GM18873 (cell line): ENCODE measurements around the gene NMNAT3.

Experiments used
- ATAC-seq: cut with Tn5 transposase; IDR thresholded peaks from one replicate; pipeline ENCODE4 v1.9.1; 2021; ENCODE audit warnings: mild to moderate bottlenecking, moderate library complexity, moderate number of reproducible peaks; ENCODE audit not compliant: unreplicated experiment, low FRiP score

Gene NMNAT3

DNA sequence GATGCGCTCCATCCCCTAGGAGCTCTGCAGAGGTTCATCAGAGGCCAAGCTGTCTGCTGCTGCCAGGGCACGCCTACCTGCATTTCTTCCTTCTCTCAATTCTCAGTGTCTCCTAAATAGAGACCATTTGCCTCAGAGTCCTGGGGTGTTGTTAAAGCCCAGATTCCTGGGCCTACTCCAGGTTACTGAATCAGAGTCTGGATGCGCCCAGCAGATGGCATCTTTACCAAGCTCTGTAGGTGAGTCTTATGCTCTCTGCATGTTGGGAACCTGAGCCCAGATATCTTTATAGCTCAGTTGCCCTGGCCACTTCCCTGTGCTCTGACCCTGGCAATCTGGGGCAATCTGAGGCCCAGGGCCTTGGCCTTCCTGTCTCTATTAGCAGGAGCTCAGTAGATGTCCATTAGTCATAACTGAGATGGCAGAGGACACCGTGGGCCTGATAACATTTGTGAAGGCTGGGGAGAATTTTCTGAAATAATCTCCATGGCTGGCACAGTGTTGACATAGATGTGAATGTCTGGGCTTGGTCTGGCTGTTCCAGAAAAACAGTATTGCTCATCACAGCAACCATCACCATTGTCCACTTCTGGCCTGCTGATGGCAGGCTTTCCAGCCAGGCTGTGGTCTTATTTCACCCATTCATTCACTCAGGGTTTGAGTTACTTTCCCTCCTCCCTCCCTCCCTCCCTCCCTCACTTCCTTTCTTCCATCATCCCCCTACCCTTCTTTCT lies 125.0 kb downstream of the NMNAT3 start:
- no peak for ATAC-seq

DNA sequence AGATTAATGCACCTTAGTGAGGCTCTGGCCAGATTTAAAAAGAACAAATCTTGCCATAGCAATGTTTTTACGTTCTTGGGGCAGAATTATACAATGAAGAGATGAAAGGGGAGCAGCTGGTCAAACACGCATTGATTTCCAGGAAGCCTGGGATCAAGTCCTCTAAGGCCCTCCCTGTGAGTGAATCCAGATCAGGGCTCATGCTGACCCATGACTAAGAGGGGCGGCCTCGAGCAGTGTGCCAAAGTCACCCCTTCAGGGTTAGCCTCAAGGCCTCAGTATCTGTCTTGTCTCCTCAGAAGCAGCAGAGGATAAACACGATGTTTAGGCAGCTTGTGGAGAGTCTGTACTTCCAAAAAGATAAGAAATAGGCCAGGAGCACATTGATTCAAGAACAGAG lies 129.0 kb downstream of the NMNAT3 start:
- no peak for ATAC-seq

DNA sequence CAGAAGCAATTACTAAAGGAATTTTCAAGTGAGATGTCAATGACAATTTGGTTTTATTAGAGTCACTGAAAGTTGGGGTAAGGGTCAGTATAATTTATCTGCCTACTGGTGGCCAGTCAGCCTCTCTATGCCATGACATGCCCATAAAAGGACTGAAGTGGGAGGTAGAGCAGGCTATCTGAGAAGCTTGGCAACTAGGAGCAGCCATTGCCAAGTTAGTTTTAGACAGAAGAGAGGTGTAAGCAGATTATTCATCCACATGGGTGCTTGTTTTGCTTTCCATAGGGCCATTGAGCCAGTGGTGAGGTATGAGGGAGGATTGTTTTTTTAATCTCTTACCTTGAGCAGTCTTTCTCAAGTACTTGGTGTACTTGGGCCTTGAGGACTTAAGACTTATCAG lies 130.1 kb downstream of the NMNAT3 start:
- no peak for ATAC-seq

DNA sequence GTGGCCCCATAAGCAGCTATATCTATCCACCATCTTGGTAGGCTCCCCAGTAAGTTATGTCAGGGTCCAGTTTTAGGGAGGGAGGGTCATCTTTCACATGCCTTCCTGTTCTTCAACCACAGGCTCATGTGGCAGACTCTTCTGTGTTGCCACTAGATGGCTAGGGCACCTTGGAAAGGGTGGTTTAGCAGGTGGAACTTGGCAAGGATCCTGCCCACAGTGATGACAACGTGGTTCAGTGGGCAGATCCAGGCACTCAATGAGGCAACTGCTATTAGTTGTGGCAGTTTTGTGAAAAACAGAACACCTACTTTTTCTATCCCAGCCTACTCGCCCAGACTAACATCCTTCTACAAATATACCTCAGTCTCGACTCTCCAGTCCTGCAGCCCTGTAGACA lies 131.0 kb downstream of the NMNAT3 start:
- ATAC-seq, result no peak

DNA sequence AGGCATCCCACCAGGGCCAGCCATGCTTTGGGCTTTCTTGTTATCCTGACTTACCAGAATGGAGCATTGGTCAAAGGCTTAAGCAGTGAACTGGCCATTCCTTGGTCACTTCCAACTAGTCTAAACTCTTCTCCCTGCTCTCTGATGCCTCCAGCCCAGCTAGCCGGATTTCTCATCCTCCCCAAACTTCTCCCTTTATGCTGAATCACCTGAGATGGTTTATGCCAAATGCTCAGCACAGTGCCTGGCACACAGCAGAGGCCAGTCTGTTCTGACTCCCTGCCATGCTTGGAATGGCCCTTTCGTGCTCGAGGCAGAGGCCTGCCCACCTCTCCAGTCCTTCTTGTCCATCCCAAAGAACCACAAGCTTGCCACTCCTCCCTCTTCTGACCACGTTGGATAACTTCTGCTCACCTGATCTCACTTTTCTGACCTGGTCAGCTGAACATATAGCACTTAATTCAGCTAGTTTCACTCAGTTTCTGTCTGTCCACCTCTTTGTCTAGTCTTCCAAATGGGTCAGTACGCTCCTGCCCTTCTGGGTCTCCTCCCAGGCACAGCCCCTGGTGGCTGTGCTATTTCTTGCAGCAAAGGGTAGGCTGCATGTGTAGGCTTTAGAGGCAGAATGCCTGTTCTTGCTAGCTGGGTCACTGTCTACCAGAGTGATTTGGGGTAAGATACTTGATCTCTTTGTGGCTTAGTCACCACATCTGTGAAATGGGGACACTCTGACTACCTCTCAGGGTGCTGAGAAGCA lies 136.1 kb downstream of the NMNAT3 start:
- no peak for ATAC-seq

DNA sequence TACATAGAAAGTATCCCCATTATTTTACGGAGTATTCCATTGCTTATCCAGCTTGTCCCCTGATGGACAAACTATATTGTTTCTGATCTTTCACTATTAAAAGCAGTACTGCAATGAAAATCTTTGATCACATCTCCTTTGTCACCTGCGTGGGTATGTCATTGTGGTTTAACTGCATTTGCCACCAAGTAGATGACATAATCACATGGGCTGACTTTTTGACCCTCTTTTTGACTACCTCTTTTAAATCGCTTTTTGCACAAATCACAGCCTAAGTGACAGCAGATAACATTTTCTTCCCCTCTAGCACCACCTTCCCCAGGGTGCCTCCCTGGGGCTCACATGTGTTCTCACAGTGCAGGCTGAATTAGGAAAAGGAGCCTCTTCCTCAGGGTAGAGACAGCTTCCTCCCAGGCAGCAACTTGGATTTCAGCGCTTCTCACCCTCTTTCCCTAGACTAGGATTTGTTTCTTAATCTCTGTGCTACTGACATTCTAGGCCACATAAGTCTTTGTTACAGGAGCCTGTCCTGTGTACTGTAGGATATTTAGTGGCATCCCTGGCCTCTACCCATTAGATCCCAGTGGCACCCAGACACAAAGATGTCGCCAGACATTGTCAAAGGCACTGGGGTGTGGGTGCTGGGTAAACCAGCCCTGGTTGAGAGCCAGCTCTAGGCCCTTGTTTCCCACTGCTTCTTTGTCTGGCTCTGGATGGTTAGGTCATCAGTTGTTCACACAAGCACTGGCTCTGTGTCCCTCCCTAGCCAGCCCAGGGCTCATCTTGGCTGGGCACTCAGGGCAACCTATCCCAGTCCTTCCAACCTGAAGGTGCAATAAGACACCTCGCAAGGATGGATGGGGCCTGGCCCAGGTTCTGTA lies 136.9 kb downstream of the NMNAT3 start:
- no peak for ATAC-seq

DNA sequence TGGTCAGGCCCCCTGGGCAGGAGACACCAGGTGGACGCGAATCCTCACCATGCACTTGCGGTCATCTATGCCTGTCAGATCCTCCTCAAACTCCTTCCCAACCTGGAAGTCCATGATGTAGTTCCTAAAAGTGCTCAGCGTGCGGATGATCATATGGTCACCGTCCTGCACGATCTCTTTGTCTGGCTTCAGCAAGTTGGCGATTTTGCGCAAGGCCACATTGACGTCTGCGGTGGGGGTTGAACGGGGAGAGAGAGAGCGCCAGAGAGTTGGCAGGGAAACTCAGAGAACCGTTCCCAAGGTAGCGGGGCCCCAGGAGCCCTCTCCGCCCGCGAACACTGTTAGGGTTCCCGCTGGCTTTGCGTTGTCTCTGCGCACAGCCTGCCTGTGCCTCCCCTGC lies 139.0 kb downstream of the NMNAT3 start:
- no peak for ATAC-seq

DNA sequence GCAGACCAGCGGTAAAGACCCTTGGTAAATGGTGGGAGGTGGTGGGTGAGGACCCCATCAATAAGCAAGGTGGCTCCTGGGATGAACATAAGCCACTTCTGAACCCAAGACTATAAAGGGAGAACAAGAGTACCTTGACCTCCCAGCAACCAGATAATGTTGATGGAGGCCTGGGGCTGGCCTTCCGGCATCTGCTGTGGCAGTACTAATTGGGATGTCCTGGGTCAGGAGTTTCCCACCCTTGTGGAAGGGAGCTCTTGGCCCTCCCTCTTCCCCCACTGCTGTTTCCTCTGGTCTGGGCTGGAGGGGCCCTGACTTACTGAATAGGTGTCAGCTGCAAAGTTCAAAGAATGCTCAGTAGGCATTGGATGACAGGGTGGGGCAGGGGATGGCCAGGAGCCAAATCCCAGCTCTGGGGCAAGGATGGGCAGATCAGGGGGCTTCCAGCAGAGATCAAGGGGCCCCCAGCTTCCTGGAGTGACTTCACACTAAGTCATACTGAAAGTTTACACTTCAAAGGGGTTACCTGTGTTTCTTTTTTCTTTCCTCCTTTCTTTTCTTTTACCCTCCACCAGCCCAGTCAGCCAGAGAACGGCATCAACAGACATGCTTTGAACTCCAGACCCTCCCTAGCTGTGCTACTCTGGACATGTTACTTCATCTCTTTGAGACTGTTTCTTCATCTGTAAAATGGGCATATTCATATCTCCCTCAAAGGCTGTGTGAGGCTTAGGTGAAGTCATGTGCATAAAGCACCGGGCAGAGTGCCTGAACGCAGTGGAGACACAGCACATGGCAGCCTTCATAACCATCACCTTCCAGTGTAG lies 139.8 kb downstream of the NMNAT3 start:
- no peak for ATAC-seq

DNA sequence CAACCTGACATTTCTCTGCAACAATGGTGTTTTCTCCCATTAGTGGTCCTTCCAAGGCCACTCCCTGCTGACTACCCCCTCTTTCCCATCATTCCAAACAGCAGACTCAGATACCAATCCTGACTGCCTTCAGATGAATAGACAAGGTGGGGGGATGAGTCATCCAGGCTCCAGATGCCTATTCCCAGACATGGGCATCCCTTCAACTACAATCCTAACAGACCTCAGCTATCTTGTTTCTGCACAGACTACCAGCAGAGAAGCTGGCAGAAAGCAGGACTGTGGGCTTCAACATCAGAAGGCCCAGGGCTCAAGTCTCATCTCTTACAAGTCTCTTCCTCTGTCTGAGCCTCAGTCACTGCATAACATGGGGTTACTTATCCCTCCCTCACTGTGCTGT lies 140.4 kb downstream of the NMNAT3 start:
- ATAC-seq, result no peak

DNA sequence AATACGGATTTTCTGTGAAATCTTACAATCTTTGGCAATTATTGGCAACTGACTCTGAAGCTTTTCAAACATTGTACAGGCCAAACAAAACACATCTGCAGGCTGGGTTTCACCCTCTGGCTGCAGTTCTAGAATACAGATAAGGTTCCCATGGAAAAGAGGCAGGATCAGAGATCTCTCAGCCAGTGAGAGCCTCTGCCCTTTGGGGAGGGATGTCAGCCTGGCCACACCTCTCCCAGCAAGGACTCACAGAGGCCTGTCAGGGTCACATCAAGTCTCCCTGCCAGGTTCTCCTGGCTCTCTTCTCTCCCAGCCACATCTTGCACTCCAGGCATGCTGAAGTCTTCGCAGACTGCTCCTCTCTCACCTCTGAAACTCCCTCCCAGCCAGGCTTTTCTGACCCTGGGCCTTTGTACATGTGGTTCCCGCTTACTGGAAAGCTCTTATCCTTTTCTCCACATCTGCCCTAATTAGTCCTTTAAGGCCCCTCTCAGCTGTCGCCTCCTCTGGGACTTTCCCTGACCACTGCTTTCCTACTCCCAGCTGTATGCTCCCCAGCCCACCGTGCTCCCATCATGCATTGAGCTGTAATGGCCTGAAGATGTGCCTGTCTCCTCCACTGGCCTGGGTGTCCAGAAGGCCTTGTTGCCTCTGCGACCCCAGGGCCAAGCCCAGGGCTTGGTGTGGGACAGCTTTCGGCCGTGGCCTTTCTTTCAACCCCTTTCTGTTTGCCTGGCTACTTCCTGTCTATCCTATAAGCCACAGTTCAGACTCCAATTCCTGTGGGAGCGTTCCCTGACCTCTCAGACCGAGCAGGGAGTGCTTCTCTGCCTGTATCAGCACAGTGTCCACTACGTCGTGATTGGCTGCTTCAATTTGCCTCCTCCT lies 142.5 kb downstream of the NMNAT3 start:
- ATAC-seq, result no peak

DNA sequence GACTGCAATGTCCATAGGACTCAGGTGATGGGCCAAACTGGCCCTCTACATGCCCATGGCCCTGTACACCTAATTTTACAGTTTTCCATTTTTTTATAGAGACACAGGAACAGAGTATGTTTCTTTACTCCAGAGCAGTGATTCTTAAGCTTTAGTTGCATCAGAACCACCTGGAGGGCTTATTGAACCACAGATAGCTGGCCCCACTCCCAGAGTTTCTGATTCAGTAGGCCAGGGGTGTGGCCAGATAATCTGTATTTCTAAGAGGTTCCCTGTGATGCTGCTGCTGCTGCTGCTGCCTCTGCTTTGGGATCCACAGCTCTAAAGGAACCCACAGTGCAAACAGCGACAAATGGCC lies 143.3 kb downstream of the NMNAT3 start:
- ATAC-seq, result no peak

DNA sequence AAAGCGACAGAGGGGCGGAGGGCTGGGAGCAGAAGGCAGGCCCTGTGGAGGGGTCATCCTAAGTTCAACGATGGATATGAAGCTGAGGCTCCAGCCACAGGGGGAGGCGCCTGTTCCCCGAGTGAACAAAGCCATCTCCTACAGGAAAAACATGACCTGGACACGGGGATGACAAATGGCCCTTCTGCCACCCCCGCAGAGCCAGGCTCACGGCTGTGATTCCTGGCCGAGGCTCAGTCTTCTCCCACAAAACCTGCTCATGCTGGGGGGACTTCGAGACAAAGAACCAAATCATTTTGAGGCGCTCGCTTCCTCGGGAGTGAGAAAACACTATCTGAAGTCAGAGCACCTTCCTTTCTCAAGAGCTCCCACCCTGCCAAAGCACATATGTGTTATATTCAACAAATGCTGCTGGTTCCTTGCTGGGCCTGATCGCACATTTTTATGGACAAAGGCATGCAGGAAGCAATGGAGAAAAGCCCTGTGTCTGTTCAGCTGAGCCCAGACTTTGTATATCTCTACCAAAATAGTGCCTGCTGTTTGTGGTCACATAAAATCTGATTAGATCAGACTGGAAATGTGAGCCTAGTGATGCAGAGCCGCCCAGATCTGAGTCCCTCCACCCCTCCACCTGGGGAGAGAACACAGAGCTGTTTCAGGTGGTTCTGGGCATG lies 143.9 kb downstream of the NMNAT3 start:
- ATAC-seq, result no peak

DNA sequence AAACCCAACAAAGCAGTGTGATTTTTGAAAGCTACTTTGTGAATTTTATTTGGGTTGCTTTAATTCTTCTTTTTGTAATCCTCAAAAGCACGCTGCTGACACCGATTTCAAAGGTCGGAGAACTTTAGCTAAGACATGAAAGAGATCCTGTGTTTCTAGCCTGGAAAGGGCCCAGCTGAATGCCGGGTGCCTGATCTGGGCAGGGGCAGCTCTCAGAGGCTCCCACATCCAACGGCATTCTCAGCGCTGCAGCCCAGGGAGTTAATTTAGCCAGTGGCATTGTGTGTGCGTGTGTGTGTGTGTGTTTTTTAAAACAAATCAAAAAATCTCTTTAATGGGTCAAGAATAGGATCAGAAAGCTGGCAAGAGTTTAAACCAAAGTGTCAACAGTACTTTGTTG lies 144.8 kb downstream of the NMNAT3 start:
- ATAC-seq, result no peak

DNA sequence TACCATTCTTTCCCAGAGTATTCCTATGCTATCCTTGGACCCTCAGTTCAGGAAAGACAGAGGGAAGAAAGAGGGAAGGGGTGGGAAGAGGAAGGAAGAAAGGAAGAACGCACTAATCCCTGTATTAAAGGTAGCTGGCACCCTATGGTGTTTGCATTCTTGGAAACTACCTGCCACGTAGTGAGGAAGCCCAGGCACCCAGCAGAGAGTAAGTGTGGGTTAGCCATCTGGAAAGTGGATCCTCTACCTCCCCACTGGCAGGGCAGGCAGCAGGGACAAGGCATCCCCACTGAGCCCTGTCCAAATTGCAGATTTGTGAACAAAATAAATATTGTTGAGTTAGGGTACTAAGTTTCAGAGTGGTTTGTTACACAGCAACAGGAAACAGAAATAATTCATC lies 147.1 kb downstream of the NMNAT3 start:
- ATAC-seq, result no peak

DNA sequence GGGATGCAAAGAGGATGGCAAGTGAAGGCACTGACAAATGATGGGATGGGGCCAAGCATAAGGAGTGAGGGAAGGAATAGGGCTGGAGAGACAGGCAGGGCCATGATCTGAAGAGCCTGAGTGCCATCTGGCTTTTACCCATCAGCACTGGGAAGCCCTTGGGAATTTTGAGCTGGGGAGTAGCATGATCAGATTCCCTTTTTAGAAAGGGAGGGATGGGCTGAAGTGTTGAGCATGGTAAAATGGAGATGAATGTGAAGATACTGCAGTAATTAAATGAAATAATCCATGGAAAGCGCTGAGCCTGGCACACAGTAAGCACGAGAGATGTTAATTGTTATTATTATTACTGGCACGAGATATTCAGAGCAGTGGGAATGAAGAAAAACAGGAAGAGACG lies 148.1 kb downstream of the NMNAT3 start:
- ATAC-seq, result no peak

DNA sequence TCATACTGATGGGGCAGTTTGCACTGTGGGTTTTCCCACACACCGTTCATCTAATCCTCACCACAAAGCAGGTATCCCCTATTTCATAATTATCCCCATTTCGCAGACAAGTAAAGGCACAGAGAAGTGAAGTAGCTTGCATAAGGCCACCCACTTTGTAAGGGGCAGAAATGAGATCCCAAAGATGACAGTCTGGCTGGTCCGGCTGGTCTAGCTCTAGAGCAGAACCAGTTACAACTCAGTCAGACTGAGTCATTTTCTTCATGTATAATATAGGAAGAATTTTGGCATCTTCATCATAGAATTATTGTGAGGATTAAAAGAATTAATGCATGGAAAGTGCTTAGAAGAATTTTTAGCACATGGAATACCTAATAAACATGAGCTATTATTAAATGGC lies 148.8 kb downstream of the NMNAT3 start:
- ATAC-seq, result no peak

DNA sequence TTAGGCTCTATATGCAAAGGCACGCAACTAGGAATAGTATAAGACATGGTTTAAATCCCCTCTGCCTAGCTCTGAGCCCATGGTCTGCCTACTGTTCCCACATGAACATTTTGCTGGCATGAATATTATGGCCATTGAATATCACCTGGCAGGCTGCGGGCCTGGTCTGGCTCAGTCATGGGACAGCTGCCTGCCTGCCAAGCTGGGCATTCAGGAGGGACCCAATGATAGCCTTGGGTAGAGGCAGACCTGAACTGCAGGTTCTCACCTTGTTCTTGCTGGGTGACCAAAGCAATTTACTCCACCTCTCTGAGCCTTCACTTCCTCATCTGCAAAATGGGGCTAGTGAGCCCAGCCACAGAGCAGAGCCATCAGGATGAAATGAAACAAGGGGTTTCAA lies 149.5 kb downstream of the NMNAT3 start:
- no peak for ATAC-seq

DNA sequence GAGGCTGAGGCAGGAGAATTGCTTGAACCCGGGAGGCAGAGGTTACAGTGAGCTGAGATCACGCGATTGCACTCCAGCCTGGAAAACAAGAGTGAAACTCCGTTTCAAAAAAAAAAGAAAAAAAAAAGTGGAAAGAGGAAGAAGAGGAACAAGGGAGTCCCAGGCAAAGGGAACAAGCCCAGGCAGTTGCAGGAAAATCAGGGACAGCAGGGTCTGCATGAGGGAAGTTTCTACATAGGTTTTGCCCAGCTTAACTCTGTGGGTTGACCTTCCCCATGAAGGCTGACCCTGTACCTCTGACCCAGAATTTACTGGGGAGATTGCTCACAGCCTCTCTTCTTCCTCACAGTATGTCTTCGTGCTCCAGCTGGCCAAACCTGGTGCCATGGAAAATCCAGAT lies 150.5 kb downstream of the NMNAT3 start:
- no peak for ATAC-seq

DNA sequence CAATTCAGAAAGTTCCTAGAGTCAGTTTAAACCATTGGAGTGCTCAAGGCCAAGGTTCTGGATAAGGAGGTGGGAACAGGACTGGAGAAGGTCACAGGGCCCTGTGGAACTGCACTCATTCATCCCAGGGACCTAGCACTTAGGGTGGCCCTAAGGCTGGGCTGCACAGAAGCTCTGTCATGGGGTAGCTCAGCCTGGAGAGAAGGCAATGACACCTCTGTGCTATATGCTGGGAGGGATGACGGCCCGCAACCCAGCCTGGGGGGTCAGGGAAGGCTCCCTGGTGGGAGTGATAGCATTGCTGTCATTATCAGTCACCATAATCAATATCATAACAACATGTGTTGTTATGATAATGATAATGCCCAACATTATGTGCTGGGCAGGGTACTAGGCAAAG lies 151.6 kb downstream of the NMNAT3 start:
- no peak for ATAC-seq
